Measurements from ENCODE around the gene ZNF32. TPM values are rescaled to one million over a fixed set of nuclear protein-coding genes. Genes with fewer than 3 reads are reported as not detected.
"Not testable (repeated sequence)": the region's sequence is repeated elsewhere in the genome, so short reads cannot be mapped to it uniquely, and the experiment has no call there.

The ZNF32 gene
- total RNA-seq, 4 donors from 2014 or later: 29.7 to 48.1 (median 35.3) TPM

DNA sequence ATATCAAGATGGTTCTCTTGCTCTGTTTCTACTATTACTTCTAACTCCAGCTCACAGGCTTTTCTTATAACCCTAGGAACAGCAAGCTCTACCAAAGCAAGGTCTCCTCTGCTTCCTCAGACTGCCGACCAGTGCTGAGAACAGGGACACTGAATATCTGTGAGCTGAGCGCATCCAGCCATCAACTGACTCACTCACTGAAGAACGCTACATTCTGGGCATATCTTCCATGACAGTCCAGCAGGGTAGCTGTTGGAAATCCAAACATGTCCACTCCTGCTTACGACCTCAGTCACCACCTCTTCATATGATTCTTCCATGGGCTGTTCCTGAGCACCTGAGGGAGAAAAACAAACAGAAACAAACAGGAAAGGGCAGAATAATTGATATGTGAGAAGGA, 2.8 kb downstream of the ZNF32 start:
- no peak for ATAC-seq (ENCODE audit: low FRiP score)
- DNase-seq (ENCODE audit: low spot score): no peak
- TF ChIP-seq, protein P1, sequence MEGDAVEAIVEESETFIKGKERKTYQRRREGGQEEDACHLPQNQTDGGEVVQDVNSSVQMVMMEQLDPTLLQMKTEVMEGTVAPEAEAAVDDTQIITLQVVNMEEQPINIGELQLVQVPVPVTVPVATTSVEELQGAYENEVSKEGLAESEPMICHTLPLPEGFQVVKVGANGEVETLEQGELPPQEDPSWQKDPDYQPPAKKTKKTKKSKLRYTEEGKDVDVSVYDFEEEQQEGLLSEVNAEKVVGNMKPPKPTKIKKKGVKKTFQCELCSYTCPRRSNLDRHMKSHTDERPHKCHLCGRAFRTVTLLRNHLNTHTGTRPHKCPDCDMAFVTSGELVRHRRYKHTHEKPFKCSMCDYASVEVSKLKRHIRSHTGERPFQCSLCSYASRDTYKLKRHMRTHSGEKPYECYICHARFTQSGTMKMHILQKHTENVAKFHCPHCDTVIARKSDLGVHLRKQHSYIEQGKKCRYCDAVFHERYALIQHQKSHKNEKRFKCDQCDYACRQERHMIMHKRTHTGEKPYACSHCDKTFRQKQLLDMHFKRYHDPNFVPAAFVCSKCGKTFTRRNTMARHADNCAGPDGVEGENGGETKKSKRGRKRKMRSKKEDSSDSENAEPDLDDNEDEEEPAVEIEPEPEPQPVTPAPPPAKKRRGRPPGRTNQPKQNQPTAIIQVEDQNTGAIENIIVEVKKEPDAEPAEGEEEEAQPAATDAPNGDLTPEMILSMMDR (IDR thresholded peaks at IDR 0.05): no peak

DNA sequence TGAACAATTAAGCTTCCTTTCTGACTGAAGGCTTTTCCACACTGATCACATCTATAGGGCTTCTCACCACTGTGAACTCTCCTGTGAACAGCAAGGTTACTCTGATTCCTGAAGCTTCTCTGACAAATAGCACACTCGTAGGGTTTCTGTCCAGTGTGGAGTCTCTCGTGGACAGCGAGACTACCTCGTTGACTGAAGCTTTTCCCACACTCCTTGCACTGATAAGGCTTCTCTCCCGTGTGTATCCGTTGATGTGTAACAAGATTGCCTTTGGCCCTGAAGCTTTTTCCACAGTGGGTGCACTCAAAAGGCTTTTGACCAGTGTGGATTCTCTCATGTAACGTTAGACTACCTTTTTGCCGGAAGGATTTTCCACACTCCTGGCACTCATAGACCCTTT, 4.4 kb downstream of the ZNF32 start:
- no peak for DNase-seq (ENCODE audit: low spot score)
- TF ChIP-seq, protein P1 (IDR thresholded peaks at IDR 0.05): no peak
- ATAC-seq (ENCODE audit: low FRiP score): no peak

DNA sequence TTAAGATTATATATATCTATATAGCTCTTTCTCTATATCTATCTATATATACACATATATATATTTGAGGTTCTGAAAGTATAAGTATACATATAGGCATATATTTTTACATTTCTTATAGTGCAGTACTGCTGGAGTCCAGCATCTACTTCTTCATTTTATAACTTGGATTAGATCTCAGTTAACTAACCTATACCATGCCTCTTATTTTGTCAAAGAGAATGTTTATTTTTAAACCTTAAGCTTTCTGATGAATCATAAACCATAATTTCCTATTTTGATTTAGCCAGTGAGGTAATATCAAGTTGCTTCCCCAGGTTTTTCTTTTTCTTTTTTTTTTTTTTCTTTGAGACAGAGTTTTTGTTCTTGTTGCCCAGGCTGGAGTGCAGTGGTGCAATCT, 8.1 kb downstream of the ZNF32 start:
- no peak for DNase-seq (ENCODE audit: low spot score)
- no peak for ATAC-seq (ENCODE audit: low FRiP score)
- TF ChIP-seq, protein P1 (IDR thresholded peaks at IDR 0.05): no peak

DNA sequence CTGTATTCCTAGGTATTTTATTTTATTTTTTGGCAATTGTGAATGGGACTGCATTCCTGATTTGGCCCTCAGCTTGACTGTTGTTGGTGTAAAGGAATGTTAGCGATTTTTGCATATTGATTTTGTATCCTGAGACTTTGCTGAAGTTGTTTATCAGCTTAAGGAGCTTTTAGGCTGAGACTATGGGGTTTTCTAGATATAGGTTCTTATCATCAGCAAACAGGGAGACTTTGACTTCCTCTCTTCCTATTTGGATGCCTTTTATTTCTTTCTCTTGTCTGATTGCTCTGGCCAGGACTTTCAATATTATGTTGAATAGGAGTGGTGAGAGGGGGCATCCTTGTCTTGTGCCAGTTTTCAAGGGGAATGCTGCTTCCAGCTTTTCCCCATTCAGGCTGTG, 12.9 kb downstream of the ZNF32 start:
- not testable (repeated sequence) for DNase-seq (ENCODE audit: low spot score); ATAC-seq (ENCODE audit: low FRiP score)

DNA sequence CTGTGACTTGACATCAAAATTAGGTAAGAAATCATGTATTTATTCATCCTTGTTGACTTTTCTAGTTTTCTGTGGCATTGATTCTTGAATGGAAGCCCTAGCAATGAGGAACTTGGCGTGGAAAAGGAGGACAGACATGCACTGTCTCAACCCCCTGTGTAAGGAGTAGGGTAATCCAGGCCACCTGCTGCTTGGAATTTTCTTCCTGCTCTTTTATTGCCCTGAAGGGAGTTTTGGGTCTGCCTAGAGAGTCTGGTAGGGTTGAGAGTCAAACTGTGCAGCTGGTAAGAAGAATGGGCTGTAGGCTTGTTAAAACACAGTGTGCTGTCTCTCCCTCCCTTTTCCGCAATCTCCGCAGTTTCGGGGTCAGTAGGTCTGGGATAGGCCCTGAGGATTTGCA, 19.7 kb downstream of the ZNF32 start:
- TF ChIP-seq, protein P1 (IDR thresholded peaks at IDR 0.05): no peak
- DNase-seq (ENCODE audit: low spot score): no peak
- no peak for ATAC-seq (ENCODE audit: low FRiP score)

DNA sequence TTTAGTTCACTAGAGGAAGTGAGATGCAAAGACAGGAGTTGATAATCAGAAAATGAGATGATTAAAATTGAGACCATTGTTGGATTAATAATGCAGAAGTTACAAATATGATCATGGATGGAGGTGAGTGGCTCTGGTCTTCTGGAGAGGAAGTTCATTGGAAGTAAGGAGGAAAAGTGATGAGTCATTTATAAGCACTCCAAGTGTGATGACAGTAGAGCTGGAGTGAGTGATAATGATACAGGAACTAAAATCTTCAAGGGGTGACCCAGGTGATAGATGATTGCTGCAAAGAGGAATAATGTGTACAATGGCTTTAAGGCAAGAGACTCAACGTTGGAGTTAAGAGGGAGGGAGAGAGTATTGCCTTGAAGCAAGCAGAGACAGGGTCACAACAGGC, 20.7 kb downstream of the ZNF32 start:
- ATAC-seq (ENCODE audit: low FRiP score): no peak
- no peak for DNase-seq (ENCODE audit: low spot score)
- TF ChIP-seq, protein P1 (IDR thresholded peaks at IDR 0.05): no peak

DNA sequence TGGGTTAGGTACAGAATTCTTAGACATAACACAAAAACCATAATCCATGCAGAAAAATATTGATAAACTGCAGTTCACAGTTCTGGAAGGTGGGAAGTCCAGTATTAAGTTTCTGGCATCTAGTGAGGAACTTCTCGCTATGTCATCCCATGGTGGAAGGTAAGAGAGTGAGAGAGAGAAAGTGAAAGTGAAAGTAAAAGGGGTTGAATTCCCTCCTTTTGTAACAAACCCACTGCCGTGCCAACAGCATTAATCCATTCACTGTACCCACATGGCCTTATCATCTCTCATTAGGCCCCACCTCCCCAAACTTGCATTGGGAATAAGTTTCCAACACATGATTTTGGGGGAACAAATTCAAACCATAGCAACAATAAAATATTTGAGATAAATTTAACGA, 25.3 kb downstream of the ZNF32 start:
- peak; percentile 48 for ATAC-seq (ENCODE audit: low FRiP score)
- TF ChIP-seq, protein P1 (IDR thresholded peaks at IDR 0.05): no peak
- DNase-seq (ENCODE audit: low spot score): no peak

DNA sequence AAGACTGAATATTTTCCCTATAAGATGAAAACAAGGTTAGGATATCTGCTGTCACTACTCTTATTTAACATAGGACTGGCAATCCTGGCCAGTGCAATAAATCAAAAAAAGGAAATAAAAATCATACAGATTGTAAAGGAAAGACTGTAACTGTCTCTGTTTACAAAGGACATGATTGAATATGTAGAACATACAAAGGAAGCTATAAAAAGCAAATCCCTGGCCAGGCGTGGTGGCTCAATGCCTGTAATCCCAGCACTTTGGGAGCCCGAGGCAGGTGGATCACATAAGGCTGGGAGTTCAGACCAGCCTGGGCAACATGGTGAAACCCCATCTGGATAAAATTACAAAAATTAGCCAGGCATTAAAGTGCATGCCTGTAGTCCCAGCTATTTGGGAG, 26.6 kb downstream of the ZNF32 start:
- TF ChIP-seq, protein P1 (IDR thresholded peaks at IDR 0.05): no peak
- DNase-seq (ENCODE audit: low spot score): no peak
- ATAC-seq (ENCODE audit: low FRiP score): no peak
